NB4 (cell line): ENCODE results near the gene ROBO2.

ENCODE experiments used
- POLR2A ChIP-seq: IDR thresholded peaks from 2 replicates; pipeline ENCODE4 v1.6.1; 2011; ENCODE audit warnings: mild to moderate bottlenecking; ENCODE audit not compliant: insufficient read length; ENCODE audit errors: extremely low read depth
- TF ChIP-seq, protein P1 (sequence below): IDR thresholded peaks from one replicate; pipeline ENCODE4 v1.5.1; 2012; ENCODE audit warnings: low read depth, low read length
- TF ChIP-seq, protein P2 (sequence below): IDR thresholded peaks from 2 replicates; pipeline ENCODE4 v1.6.1; 2011; ENCODE audit warnings: low read depth, low read length

DNA sequence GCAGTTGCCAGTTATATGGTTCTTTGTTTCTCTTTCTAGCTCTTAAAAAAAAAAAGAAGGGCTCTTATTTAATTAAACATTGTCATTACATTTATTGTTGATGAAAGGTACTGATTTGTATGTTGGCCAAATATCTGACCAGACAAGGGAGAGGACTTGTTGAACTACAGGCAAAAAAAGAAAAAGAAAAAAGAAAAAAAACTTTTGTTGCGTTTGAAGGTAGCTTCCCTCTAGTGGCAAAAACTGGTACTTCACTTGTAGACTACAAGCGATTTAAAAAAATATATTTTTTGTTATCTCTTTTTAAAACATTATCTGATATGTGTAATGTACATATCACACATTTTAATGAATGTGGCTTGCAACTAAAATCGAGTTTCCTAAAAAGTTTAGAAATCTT, 280.6 kb downstream of the ROBO2 start:
- TF ChIP-seq, protein P1, sequence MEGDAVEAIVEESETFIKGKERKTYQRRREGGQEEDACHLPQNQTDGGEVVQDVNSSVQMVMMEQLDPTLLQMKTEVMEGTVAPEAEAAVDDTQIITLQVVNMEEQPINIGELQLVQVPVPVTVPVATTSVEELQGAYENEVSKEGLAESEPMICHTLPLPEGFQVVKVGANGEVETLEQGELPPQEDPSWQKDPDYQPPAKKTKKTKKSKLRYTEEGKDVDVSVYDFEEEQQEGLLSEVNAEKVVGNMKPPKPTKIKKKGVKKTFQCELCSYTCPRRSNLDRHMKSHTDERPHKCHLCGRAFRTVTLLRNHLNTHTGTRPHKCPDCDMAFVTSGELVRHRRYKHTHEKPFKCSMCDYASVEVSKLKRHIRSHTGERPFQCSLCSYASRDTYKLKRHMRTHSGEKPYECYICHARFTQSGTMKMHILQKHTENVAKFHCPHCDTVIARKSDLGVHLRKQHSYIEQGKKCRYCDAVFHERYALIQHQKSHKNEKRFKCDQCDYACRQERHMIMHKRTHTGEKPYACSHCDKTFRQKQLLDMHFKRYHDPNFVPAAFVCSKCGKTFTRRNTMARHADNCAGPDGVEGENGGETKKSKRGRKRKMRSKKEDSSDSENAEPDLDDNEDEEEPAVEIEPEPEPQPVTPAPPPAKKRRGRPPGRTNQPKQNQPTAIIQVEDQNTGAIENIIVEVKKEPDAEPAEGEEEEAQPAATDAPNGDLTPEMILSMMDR, result peak; percentile 55
- TF ChIP-seq POLR2A, result no peak
- TF ChIP-seq, protein P2, sequence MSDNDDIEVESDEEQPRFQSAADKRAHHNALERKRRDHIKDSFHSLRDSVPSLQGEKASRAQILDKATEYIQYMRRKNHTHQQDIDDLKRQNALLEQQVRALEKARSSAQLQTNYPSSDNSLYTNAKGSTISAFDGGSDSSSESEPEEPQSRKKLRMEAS, result no peak
